ENCODE measurements around the gene SORBS2. TPM values are rescaled to one million over a fixed set of nuclear protein-coding genes. Genes with fewer than 3 reads are reported as not detected.

The SORBS2 gene
- total RNA-seq, 1 experiment from 2014 or later: 8.4 TPM

- no peak for ATAC-seq
- Histone ChIP-seq H3K36me3 (ENCODE audit: control insufficient read depth, insufficient read depth, low read length) (no peaks in the 10 kb centered on the region), H3K27ac (ENCODE audit: low read length) (no peak overlapping the region), H3K9me3 (ENCODE audit: control insufficient read depth, insufficient read depth, low read depth, low read length) (no peaks in the 10 kb centered on the region), H3K4me1 (ENCODE audit: control insufficient read depth, insufficient read depth, low read length) (no peaks in the 10 kb centered on the region), H3K27me3 (ENCODE audit: control insufficient read depth, insufficient read depth, low read length) (no peaks in the 10 kb centered on the region), H3K4me3 (ENCODE audit: low read depth in 2 of 2, low read length in 2 of 2) (no peak overlapping the region)
- no TSS peak for BruUV-seq (replicated peaks)
- CTCF ChIA-PET: no interaction called here
- in situ Hi-C loops (cut with HindIII; ENCODE audit: low pct_unique_long_range_greater_than_20kb, low sequenced_read_pairs): no loop called here
- TF ChIP-seq SIN3A (IDR thresholded peaks at IDR 0.05; ENCODE audit: borderline replicate concordance, insufficient read depth, low read depth, low read length) (no peak), POLR2AphosphoS5 (IDR thresholded peaks at IDR 0.05; ENCODE audit: low read depth, low read length) (no peak), TCF7L2 (IDR thresholded peaks at IDR 0.05; ENCODE audit: low read depth, low read length) (no peak), REST (IDR thresholded peaks at IDR 0.05; ENCODE audit: insufficient read depth in 1 of 2, low read depth in 2 of 2, low read length in 1 of 2) (no peak), CTCF (IDR thresholded peaks at IDR 0.05) (no peak)
- POLR2A ChIA-PET: no interaction called here
- DNase-seq (ENCODE audit: low read depth, low spot score): no peak
- intact Hi-C loops (cut with micrococcal nuclease; ENCODE audit: unreplicated experiment): no loop called here
Measured at GRCh38 chr4:185740471-185740873, 71.5 kb downstream of the SORBS2 start.

GRCh38 chr4:185738820-185739219 is 73.2 kb downstream of the SORBS2 start:
- CTCF ChIA-PET: no interaction called here
- ATAC-seq: no peak
- TF ChIP-seq CTCF (IDR thresholded peaks at IDR 0.05) (no peak), POLR2AphosphoS5 (IDR thresholded peaks at IDR 0.05; ENCODE audit: low read depth, low read length) (no peak)
- BruUV-seq (replicated peaks): no TSS peak
- Histone ChIP-seq H3K4me1 (ENCODE audit: control insufficient read depth, insufficient read depth, low read length) (no peaks in the 10 kb centered on the region), H3K27ac (ENCODE audit: low read length) (no peak overlapping the region), H3K27me3 (ENCODE audit: control insufficient read depth, insufficient read depth, low read length) (no peaks in the 10 kb centered on the region), H3K36me3 (ENCODE audit: control insufficient read depth, insufficient read depth, low read length) (no peaks in the 10 kb centered on the region), H3K4me3 (ENCODE audit: low read depth in 2 of 2, low read length in 2 of 2) (no peak overlapping the region), H3K9me3 (ENCODE audit: control insufficient read depth, insufficient read depth, low read depth, low read length) (no peaks in the 10 kb centered on the region)
- POLR2A ChIA-PET: no interaction called here
- DNase-seq (ENCODE audit: low read depth, low spot score): no peak
- intact Hi-C loops (cut with micrococcal nuclease; ENCODE audit: unreplicated experiment): no loop called here
- in situ Hi-C loops (cut with HindIII; ENCODE audit: low pct_unique_long_range_greater_than_20kb, low sequenced_read_pairs): no loop called here
